ENCODE measurements around the gene RAD51B.

RAD51B gene

DNA sequence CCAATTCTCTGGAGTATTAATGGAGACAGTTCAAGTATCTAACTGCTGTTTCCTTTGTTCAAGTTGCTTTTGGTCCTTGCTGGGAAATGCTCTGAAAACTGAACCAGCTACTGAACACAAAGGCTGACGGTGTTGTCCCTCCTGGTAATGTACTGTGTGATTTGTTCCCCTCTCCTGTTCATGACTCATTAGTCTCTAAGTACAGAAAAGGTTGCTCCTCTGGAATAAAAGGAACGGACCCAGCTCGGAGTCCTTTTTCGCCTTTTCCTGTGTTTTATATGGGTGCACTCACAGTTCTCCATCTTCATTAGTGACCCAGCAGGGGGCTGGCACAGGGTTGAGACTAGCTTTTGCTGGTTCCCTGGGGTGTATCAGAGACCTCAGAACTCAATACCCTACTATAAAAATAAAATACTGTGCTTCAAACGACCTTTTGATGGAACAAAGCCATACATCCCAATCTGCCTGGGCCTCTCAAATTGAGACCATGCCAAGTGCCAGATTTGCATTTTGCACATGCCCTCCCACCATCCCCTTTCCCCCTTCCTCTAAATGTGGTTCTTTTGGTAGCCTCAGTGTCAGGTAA is 269.7 kb downstream of the RAD51B start:
- DNase-seq (ENCODE audit: low spot score) (no peak), ATAC-seq (ENCODE audit: low read depth) (peak; percentile 92)
- Histone ChIP-seq H3K27ac (ENCODE audit: poor library complexity, severe bottlenecking) (peak overlapping the region; percentile 56), H3K4me3 (ENCODE audit: severe bottlenecking) (no peak overlapping the region), H3K36me3 (ENCODE audit: low read depth) (no peaks in the 10 kb centered on the region), H3K9me3 (ENCODE audit: severe bottlenecking) (no peaks in the 10 kb centered on the region), H3K4me1 (ENCODE audit: insufficient read depth, poor library complexity, severe bottlenecking) (peaks cover 15% of the 10 kb centered on the region), H3K27me3 (ENCODE audit: insufficient read depth, poor library complexity, severe bottlenecking) (no peaks in the 10 kb centered on the region)
- TF ChIP-seq, protein P1, sequence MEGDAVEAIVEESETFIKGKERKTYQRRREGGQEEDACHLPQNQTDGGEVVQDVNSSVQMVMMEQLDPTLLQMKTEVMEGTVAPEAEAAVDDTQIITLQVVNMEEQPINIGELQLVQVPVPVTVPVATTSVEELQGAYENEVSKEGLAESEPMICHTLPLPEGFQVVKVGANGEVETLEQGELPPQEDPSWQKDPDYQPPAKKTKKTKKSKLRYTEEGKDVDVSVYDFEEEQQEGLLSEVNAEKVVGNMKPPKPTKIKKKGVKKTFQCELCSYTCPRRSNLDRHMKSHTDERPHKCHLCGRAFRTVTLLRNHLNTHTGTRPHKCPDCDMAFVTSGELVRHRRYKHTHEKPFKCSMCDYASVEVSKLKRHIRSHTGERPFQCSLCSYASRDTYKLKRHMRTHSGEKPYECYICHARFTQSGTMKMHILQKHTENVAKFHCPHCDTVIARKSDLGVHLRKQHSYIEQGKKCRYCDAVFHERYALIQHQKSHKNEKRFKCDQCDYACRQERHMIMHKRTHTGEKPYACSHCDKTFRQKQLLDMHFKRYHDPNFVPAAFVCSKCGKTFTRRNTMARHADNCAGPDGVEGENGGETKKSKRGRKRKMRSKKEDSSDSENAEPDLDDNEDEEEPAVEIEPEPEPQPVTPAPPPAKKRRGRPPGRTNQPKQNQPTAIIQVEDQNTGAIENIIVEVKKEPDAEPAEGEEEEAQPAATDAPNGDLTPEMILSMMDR (IDR thresholded peaks at IDR 0.05; ENCODE audit: poor library complexity, severe bottlenecking) = no peak

DNA sequence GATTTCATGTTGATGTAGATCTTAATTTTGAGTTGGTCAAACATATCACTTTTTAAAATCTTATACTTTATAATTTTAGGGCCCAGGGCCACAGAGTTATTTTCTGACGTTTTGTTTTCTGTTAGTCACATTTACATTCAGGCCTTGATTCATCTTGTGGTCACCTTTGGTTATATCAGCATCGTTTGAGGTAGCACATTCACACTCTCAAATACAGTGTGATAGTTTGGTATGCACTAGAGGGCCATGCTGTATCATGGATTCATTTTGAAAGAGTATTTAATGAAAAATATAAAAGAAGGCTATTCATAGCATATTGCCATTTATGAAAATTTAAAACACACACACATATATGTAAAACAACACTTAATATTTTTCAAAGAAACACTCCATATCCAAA is 274.6 kb downstream of the RAD51B start:
- no peak overlapping the region for H3K4me3 ChIP-seq (ENCODE audit: severe bottlenecking)
- peak; percentile 71; the same call in 2 of the 3 replicates for ATAC-seq (ENCODE audit: low read depth)
- H3K9me3 ChIP-seq (ENCODE audit: severe bottlenecking) = no peaks in the 10 kb centered on the region
- no peaks in the 10 kb centered on the region for H3K27me3 ChIP-seq (ENCODE audit: insufficient read depth, poor library complexity, severe bottlenecking)
- DNase-seq (ENCODE audit: low spot score) = no peak
- H3K36me3 ChIP-seq (ENCODE audit: low read depth) = no peaks in the 10 kb centered on the region
- TF ChIP-seq, protein P1 (IDR thresholded peaks at IDR 0.05; ENCODE audit: poor library complexity, severe bottlenecking) = peak; percentile 39
- H3K27ac ChIP-seq (ENCODE audit: poor library complexity, severe bottlenecking) = no peak overlapping the region
- H3K4me1 ChIP-seq (ENCODE audit: insufficient read depth, poor library complexity, severe bottlenecking) = peaks cover 2% of the 10 kb centered on the region

DNA sequence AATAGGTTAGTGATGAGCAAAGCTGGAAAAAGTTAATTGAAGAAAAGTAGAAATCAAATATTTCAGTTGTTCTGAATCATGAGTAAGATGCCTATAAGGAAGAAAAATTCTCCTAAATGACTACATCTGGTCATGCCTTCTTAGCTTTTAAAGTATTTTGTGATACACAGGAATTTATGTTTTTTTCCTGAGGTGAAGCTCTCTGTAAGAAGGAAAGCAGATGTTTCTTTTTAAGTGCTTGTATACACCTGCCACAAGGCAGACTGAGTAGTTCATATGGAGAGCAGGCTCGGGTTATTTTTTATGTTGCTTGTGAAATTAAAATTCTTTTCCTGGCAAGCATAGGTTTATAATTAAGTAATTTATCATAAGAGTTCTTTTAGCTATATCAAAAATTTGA is 275.2 kb downstream of the RAD51B start:
- no peak for DNase-seq (ENCODE audit: low spot score)
- ATAC-seq (ENCODE audit: low read depth) = no peak
- no peaks in the 10 kb centered on the region for H3K4me1 ChIP-seq (ENCODE audit: insufficient read depth, poor library complexity, severe bottlenecking)
- no peaks in the 10 kb centered on the region for H3K9me3 ChIP-seq (ENCODE audit: severe bottlenecking)
- no peak overlapping the region for H3K27ac ChIP-seq (ENCODE audit: poor library complexity, severe bottlenecking)
- H3K27me3 ChIP-seq (ENCODE audit: insufficient read depth, poor library complexity, severe bottlenecking) = no peaks in the 10 kb centered on the region
- no peaks in the 10 kb centered on the region for H3K36me3 ChIP-seq (ENCODE audit: low read depth)
- no peak overlapping the region for H3K4me3 ChIP-seq (ENCODE audit: severe bottlenecking)
- TF ChIP-seq, protein P1 (IDR thresholded peaks at IDR 0.05; ENCODE audit: poor library complexity, severe bottlenecking) = no peak

DNA sequence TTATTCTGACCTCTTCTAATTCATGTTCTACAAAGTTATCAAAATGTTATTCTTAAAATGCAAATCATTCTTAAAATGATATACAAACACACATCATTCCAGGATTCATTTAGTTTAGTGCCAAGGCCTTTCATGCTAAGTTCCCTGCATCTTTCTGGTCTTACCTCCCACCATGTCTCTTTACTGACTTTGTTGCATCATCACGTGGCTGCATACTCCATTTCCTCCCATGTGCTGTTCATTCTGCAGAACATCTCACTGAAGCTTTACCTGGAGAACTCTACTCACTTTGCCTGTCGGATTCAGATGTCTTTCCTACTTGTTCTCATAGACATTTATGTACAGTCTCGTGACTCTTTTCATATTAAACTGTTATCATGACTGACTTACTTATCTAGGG is 278.1 kb downstream of the RAD51B start:
- H3K27ac ChIP-seq (ENCODE audit: poor library complexity, severe bottlenecking) = no peak overlapping the region
- no peaks in the 10 kb centered on the region for H3K4me1 ChIP-seq (ENCODE audit: insufficient read depth, poor library complexity, severe bottlenecking)
- no peak for DNase-seq (ENCODE audit: low spot score)
- H3K4me3 ChIP-seq (ENCODE audit: severe bottlenecking) = no peak overlapping the region
- H3K36me3 ChIP-seq (ENCODE audit: low read depth) = no peaks in the 10 kb centered on the region
- TF ChIP-seq, protein P1 (IDR thresholded peaks at IDR 0.05; ENCODE audit: poor library complexity, severe bottlenecking) = no peak
- no peaks in the 10 kb centered on the region for H3K27me3 ChIP-seq (ENCODE audit: insufficient read depth, poor library complexity, severe bottlenecking)
- no peak for ATAC-seq (ENCODE audit: low read depth)
- H3K9me3 ChIP-seq (ENCODE audit: severe bottlenecking) = peaks cover 8% of the 10 kb centered on the region

DNA sequence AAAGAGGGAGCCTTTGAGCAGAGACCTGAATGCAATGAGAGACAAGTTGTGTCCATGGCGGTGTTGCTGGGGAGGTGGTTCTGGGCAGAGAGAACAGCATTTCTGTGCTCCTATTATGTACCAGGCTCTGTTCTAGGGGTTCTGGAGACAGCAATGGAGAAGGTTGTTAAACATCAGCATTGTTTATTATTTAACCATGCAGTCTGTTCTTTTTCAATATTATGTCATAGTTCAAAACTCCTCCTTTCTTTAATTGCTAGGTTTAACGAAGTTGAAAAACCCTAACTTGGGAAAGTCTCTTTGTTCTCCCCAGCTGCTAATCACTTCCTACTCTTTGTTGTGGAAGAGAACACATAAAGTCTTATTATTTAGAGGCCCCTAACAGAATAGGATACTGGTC is 279.3 kb downstream of the RAD51B start:
- H3K4me1 ChIP-seq (ENCODE audit: insufficient read depth, poor library complexity, severe bottlenecking) = no peaks in the 10 kb centered on the region
- no peaks in the 10 kb centered on the region for H3K27me3 ChIP-seq (ENCODE audit: insufficient read depth, poor library complexity, severe bottlenecking)
- no peak overlapping the region for H3K27ac ChIP-seq (ENCODE audit: poor library complexity, severe bottlenecking)

More for the DNA sequence above, 279.3 kb downstream of the RAD51B start:
- DNase-seq (ENCODE audit: low spot score) (no peak), ATAC-seq (ENCODE audit: low read depth) (no peak)
- TF ChIP-seq, protein P1 (IDR thresholded peaks at IDR 0.05; ENCODE audit: poor library complexity, severe bottlenecking) = no peak
- Histone ChIP-seq H3K9me3 (ENCODE audit: severe bottlenecking) (peaks cover 8% of the 10 kb centered on the region), H3K36me3 (ENCODE audit: low read depth) (no peaks in the 10 kb centered on the region), H3K4me3 (ENCODE audit: severe bottlenecking) (no peak overlapping the region)

Measured in RWPE2 (cell line).